ENCODE results near the gene LDLRAP1.
"Not testable (repeated sequence)": the region's sequence is repeated elsewhere in the genome, so short reads cannot be mapped to it uniquely, and the experiment has no call there.

Gene LDLRAP1

DNA sequence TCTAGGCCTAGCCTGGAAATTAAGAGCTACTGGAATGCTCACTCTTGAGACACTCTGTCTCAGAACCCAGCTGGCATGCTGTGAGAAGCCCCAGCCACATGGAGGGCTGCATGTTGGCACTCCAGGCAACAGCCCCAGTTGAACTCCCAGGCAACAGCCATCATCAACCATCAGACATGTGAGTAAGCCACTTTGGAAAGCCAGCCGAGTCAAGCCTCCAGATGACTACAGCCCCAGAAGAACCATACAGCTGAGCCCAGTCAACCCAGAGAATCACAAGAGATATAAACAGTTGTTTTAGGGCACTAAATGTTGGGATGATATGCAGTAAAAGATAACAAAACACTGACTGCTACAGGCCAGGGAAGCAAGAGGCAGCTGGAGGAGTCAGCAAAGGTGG is 55.5 kb downstream of the LDLRAP1 start:
- DNase-seq (ENCODE audit: insufficient read length, low spot score) (no peak), FAIRE-seq (no peak)

- FAIRE-seq, result no peak
Measured at GRCh38 chr1:25599969-25600610, 56.7 kb downstream of the LDLRAP1 start.

GRCh38 chr1:25600971-25601699 is 57.7 kb downstream of the LDLRAP1 start:
- DNase-seq (ENCODE audit: insufficient read length, low spot score); FAIRE-seq: not testable (repeated sequence)

More at GRCh38 chr1:25599969-25600610, 56.7 kb downstream of the LDLRAP1 start:
- no peak for DNase-seq (ENCODE audit: insufficient read length, low spot score)

DNA sequence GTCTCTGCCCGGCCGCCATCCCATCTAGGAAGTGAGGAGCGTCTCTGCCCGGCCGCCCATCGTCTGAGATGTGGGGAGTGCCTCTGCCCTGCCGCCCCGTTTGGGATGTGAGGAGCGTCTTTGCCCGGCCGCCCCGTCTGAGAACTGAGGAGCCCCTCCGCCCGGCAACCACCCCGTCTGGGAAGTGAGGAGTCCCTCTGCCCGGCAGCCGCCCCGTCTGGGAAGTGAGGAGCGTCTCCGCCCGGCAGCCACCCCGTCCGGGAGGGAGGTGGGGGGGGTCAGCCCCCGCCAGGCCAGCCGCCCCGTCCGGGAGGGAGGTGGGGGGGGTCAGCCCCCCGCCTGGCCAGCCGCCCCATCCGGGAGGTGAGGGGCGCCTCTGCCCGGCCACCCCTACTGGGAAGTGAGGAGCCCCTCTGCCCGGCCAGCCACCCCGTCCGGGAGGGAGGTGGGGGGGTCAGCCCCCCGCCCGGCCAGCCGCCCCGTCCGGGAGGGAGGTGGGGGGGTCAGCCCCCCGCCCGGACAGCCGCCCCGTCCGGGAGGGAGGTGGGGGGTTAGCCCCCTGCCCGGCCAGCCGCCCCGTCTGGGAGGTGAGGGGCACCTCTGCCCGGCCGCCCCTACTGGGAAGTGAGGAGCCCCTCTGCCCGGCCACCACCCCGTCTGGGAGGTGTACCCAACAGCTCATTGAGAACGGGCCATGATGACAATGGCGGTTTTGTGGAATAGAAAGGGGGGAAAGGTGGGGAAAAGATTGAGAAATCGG is 60.6 kb downstream of the LDLRAP1 start:
- DNase-seq (ENCODE audit: insufficient read length, low spot score); FAIRE-seq: not testable (repeated sequence)

- no peak for FAIRE-seq
Measured at GRCh38 chr1:25607123-25607522, 63.7 kb downstream of the LDLRAP1 start.

DNA sequence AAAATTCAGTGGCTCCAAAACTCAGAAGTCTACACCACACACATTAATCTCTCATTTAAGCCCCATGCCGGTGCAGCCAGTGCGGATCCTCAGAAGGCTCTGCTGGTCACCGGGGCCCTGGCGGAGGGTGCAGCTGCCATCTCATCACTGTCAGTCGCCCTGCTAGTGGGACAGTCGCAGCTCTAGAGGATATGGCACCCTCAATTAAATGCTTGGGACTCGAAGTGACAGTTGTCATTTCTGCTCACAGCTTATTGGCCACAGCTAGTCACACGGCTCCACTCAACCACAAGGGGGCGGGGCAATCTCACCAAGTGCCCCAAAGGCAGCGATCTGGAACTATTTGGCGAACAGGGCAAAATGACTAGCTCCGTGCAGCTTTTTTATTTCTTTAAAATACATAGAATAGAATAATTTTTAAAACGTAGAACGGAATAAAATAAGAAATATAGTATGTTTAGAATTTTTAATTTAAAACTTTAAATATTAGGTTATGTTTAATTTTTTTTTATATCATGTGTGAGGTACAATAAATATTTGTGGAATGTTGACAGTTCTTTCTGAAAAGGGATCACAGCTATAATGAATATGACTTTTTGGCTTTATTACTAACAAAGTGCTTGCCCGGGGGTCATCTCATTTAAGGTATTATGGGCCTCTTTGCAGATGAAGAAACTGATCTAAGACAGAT is 65.2 kb downstream of the LDLRAP1 start:
- FAIRE-seq (no peak), DNase-seq (ENCODE audit: insufficient read length, low spot score) (peak; percentile 66)

More at GRCh38 chr1:25607123-25607522, 63.7 kb downstream of the LDLRAP1 start:
- no peak for DNase-seq (ENCODE audit: insufficient read length, low spot score)

DNA sequence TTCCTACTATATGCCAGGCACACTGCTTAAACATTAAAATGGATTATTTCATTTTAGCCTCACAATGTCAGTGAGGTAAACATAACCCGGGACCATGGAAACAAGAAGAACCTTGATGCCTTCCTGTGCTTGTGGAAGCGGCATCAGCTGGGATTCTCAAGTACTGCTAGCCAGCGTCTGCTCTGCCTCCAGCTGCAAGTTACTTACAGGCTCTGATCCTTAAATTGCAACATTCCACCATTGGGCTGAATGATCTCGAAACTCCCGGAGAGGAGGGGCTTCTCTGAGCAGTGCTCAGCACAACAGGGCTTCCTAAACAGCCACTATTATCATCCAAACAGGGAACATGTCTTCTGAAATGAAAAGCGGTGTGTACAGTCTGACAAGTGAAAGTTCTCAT is 66.5 kb downstream of the LDLRAP1 start:
- DNase-seq (ENCODE audit: insufficient read length, low spot score), result no peak
- FAIRE-seq, result no peak

GRCh38 chr1:25610822-25611630 is 67.6 kb downstream of the LDLRAP1 start:
- no peak for DNase-seq (ENCODE audit: insufficient read length, low spot score)
- FAIRE-seq, result no peak

DNA sequence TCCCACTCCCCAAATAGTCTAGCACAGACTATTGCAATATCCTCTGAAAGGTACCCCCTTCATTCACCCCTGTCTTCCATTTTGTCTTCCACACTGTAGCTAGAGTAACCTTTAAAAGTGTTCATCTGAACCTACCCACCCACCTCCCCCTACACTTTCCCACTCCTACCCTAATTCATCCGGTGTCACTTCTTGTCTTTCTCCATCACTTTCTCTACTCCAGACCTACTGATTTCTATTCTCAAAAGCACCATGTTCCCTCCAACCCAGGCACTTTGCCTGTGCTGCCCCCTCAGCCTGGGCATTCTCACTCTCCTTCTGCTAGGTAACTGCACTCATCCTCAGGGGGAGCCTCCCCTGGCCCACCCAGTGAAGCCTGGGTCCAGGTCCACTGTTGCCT is 68.4 kb downstream of the LDLRAP1 start:
- FAIRE-seq, result no peak

DNA sequence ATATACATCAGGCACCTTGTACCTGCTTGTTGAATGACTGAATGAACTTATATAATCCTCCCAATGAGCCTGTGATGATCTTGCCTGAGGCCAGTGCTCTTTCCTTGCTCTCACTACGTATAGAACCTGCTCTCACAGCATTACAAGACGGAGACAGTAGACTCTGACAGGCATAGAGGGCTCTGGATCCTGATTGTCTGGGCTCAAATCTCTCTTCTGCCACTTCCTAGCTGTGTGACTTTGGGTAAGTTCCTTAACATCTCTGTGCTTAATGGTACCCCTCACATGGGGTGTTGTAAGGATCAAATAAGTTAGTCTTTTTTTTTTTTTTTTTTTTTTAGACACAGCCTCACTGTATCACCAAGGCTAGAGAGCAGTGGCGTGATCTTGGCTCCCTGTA is 69.0 kb downstream of the LDLRAP1 start:
- FAIRE-seq (no peak), DNase-seq (ENCODE audit: insufficient read length, low spot score) (no peak)

More for the DNA sequence above, 68.4 kb downstream of the LDLRAP1 start:
- DNase-seq (ENCODE audit: insufficient read length, low spot score), result no peak

- FAIRE-seq (no peak), DNase-seq (ENCODE audit: insufficient read length, low spot score) (no peak)
Measured at GRCh38 chr1:25613091-25613490, 69.7 kb downstream of the LDLRAP1 start.

DNA sequence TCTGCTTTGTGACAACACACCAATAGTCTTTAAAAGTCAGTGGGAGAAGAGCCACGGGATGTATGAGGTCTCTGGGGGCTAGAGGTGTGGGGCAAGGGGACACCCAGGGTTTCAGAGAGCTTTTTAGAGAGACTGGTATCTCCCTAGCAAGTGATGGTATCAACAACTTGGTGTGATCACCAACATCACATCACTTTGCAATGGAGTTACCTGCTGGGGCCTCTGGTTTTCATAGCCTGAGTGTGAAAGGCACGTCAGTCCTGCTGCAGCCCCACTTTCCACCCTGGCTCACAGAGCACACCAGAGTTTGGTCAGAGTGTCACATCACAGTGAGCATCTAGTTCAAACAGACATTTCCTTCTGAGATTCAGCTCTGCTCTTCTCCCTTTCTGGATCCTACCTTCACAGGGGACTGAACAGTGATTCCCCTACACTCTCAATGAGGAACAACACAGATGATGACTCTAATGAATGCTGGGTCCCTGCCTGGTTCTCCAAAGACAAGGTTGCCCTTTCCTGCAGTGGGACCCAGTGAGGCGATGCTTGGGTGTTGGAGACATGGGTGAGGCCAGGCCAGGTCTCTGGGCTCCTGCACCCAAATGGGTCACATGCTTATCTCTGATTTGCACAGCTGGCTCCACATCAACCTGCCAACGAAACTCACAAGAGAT is 71.2 kb downstream of the LDLRAP1 start:
- FAIRE-seq (no peak), DNase-seq (ENCODE audit: insufficient read length, low spot score) (no peak)

GRCh38 chr1:25615172-25615541 is 71.8 kb downstream of the LDLRAP1 start:
- DNase-seq (ENCODE audit: insufficient read length, low spot score) (no peak), FAIRE-seq (no peak)

DNA sequence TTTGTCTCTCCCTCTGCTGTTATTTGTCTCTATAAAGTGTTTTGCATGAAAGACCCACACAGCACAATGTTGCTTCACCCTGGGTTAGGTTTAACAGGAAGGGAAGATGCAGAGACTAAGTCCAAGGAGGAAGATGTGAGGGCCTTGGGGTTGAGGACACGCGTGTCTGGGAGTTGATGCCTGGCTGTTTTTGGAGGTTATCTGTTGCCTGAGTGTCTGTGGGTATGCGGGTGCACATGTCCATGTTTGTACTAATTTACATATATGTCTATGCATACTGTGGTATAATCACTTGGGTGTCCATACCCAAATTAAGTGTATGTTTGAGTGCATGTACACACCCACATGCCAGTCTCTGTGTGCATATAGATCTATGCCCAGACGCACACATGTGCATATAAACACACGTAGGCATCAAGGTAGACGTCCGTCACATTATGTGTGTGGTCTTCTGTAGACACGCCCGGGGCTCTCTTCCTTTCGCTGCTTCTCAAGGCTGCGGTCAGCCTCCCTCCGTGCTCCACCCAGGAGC is 72.2 kb downstream of the LDLRAP1 start:
- FAIRE-seq, result peak; percentile 33
- DNase-seq (ENCODE audit: insufficient read length, low spot score), result no peak

DNA sequence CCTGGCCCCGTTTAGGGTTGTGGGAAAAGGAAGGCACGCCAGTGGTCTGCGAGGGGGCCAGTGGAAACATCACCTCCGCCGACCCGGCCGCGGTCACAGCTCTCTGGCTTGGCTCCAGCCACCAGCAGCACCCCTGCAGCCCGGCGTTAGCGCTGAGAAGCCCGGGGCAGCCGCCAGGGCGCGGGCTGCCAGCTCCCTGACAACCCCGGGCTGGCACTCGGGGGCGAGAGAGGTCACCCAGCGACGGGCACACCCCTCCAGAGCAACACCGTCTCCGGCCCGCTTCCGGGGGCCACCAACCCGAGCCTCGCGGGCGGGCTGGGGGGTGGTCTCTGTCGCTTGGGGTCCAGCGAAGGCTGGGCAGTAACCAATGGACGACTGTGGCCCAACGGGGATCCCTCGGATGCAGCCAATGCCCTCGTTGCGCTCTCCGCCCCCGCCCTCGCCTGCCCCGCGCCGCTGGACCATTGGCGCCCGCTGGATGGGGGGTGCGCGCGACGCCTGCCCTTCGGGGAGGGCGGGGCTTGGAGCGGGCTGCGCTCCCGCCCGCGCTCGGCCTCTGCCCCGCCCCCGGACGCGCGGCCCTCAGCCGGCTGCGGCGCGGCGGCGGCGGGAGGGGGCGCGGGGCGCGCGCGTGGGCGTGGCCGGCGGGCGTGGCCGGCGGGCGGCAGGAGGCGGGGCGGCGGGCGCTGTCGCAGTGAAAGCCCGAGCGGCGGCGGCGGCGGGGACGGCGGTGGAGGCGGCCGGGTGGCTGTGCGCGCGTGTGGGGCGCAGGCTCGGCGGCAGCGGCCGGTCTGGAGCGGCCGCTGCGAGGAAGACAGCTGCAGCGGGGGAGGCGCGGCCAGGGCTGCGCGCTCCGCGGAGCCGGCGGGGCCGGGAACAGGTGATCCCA is 72.9 kb downstream of the LDLRAP1 start, which contains the start of gene MAN1C1:
TSS of gene MAN1C1 (plus strand) at position 697 of the 892 bp plus-strand sequence. CDS start 1,007 bp downstream, outside the sequence.
- DNase-seq (ENCODE audit: insufficient read length, low spot score), result peak; percentile 96
- peak; percentile 98 for FAIRE-seq

DNA sequence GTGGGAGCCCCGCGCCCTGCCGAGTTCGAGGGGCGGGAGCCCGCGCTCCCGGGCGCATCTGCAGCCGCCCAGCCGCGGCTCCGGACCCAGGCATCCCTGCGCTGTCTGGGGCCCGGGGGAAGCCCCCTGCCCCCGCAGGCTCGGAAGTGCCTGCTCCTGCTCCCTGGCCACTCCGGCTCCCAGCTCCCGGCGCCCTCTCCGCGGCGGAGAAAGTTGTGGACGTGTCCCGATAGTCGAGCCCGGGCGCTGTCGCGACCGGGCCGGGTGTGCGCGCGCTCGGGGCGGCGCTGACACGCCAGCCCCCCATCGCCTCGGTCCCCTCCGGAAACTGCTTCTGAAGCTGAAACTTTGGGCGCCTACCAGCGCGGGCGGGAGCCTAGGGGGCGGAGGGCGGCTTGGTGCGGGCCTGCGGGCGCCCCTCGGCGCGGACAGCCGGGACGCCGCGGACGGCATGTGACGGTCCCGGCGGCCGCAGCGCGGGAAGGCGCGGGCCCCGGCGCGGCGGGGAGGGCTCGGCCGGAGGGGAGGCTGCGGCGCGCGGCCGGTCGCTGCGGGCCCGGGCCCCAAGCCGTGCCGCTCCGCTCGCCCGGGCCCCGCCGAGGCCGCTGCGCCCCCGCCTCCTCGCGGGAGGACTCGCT is 73.7 kb downstream of the LDLRAP1 start:
- no peak for FAIRE-seq
- no peak for DNase-seq (ENCODE audit: insufficient read length, low spot score)

GRCh38 chr1:25617625-25618432 is 74.4 kb downstream of the LDLRAP1 start:
- DNase-seq (ENCODE audit: insufficient read length, low spot score) (no peak), FAIRE-seq (no peak)
